H1 (cell line): ENCODE measurements around the gene MYNN. TPM values are rescaled to one million over a fixed set of nuclear protein-coding genes. Genes with fewer than 3 reads are reported as not detected.

Source experiments
- CTCF ChIA-PET: fragments of 300-600 bp; sonication (Branson Sonifier 250); formaldehyde crosslinking; loops from one replicate; lab custom pipeline; 2021; ENCODE audit not compliant: partially characterized antibody; lab: Charles Lee
- POLR2A ChIA-PET: fragments of 300-600 bp; sonication (Branson Sonifier 250); formaldehyde crosslinking; loops from one replicate; lab custom pipeline; 2021; ENCODE audit warnings: inconsistent platforms; ENCODE audit not compliant: partially characterized antibody; lab: Charles Lee
- DNase-seq, 2 experiments: peaks; one replicate each; pipeline versions ENCODE4 v3.0.0 to v3.0.0-alpha.2; 2010 to 2022; ENCODE audit warnings: low spot score in 2 of 2, low read depth in 1 of 2, mixed read lengths in 1 of 2
- FAIRE-seq: peaks from 2 replicates; lab custom pipeline; 2011; peaks lifted over from hg19 to GRCh38; lab: Jason Lieb, UNC
- H2AFZ ChIP-seq: 2 replicates; pipeline ENCODE4 v1.8.1; 2012; ENCODE audit warnings: low read length, inconsistent platforms
- H2AK5ac ChIP-seq: 2 replicates; pipeline ENCODE4 v1.6.1; 2013; ENCODE audit warnings: low read depth, low read length
- H2BK120ac ChIP-seq: replicated peaks from 2 replicates; pipeline ENCODE3; 2013; ENCODE audit warnings: low read depth, low read length, inconsistent platforms
- H2BK12ac ChIP-seq: 2 replicates; pipeline ENCODE4 v1.6.1; 2013; ENCODE audit warnings: low read depth, low read length
- H2BK15ac ChIP-seq: 2 replicates; pipeline ENCODE4 v1.6.1; 2013; ENCODE audit warnings: low read length
- H2BK20ac ChIP-seq: 2 replicates; pipeline ENCODE4 v1.6.1; 2013; ENCODE audit warnings: low read length
- H2BK5ac ChIP-seq: 2 replicates; pipeline ENCODE4 v1.6.1; 2013; ENCODE audit warnings: low read depth, low read length
- H3K14ac ChIP-seq: 2 replicates; pipeline ENCODE4 v1.6.1; 2013; ENCODE audit warnings: inconsistent platforms; ENCODE audit not compliant: insufficient read length
- H3K18ac ChIP-seq: 2 replicates; pipeline ENCODE4 v1.6.1; 2013; ENCODE audit warnings: low read length; ENCODE audit errors: extremely low read depth
- H3K23ac ChIP-seq: 2 replicates; pipeline ENCODE4 v1.6.1; 2013; ENCODE audit warnings: inconsistent platforms; ENCODE audit not compliant: insufficient read length
- H3K23me2 ChIP-seq: 2 replicates; pipeline ENCODE4 v1.6.1; 2013; ENCODE audit warnings: low read depth, low read length
- H3K27ac ChIP-seq: 2 replicates; pipeline ENCODE4 v1.6.1; 2011; ENCODE audit warnings: low read depth, low read length, inconsistent platforms
- H3K27me3 ChIP-seq, 4 experiments: replicated peaks in 1 of 4; 1 replicate in 1 of 4; 2 replicates in 3 of 4; pipeline versions ENCODE4 v1.6.1 to v1.8.1; 2011 to 2013; ENCODE audit warnings: low read length in 3 of 4, mild to moderate bottlenecking in 3 of 4, inconsistent platforms in 2 of 4, mixed read lengths in 2 of 4, moderate library complexity in 1 of 4; ENCODE audit not compliant: control insufficient read depth in 3 of 4, insufficient read depth in 3 of 4; ENCODE audit errors: extremely low read depth in 1 of 4
- H3K36me3 ChIP-seq, 4 experiments: 2 replicates each; pipeline versions ENCODE4 v1.6.1 to v1.8.1; 2011 to 2013; ENCODE audit warnings: mild to moderate bottlenecking in 4 of 4, low read length in 3 of 4, moderate library complexity in 2 of 4, control low read depth in 1 of 4, inconsistent platforms in 1 of 4; ENCODE audit not compliant: insufficient read depth in 4 of 4, control insufficient read depth in 2 of 4
- H3K4ac ChIP-seq: replicated peaks from 2 replicates; pipeline ENCODE3; 2013; ENCODE audit warnings: low read length, low read depth, mixed read lengths, inconsistent platforms; ENCODE audit not compliant: insufficient read length
- H3K4me1 ChIP-seq, 4 experiments: replicated peaks in 1 of 4; 1 replicate in 1 of 4; 2 replicates in 3 of 4; pipeline versions ENCODE4 v1.6.1 to v1.8.1; 2011 to 2013; ENCODE audit warnings: low read length in 3 of 4, inconsistent platforms in 2 of 4, mixed read lengths in 1 of 4; ENCODE audit not compliant: insufficient read depth in 4 of 4, control insufficient read depth in 3 of 4
- H3K4me2 ChIP-seq, 2 experiments: 2 replicates each; pipeline versions ENCODE4 v1.6.1 to v1.8.1; 2011 to 2013; ENCODE audit warnings: low read depth in 2 of 2, low read length in 2 of 2, control low read depth in 1 of 2, inconsistent platforms in 1 of 2, mild to moderate bottlenecking in 1 of 2; ENCODE audit not compliant: insufficient read depth in 1 of 2
- H3K4me3 ChIP-seq, 4 experiments: fragments of 200-600, 300-600 bp in 1 of 4; sonication (generic), shearing (Covaris generic), sonication (Bioruptor Twin) in 1 of 4; 2 replicates each; pipeline versions ENCODE4 v1.5.1 to v1.8.1; 2011 to 2016; ENCODE audit warnings: low read length in 4 of 4, low read depth in 3 of 4, control low read depth in 2 of 4, inconsistent platforms in 2 of 4, mild to moderate bottlenecking in 2 of 4, mixed read lengths in 1 of 4, moderate library complexity in 1 of 4; ENCODE audit not compliant: insufficient read depth in 2 of 4; ENCODE audit errors: extremely low read depth in 1 of 4
- H3K56ac ChIP-seq: replicated peaks from 2 replicates; pipeline ENCODE3; 2013; ENCODE audit warnings: low read depth, mild to moderate bottlenecking, mixed read lengths, low read length, inconsistent platforms; ENCODE audit not compliant: insufficient read length
- H3K79me1 ChIP-seq: 2 replicates; pipeline ENCODE4 v1.6.1; 2013; ENCODE audit warnings: low read depth, low read length, control low read depth
- H3K79me2 ChIP-seq, 2 experiments: 2 replicates each; pipeline versions ENCODE4 v1.6.1 to v1.8.1; 2012 to 2013; ENCODE audit warnings: low read length in 2 of 2, mild to moderate bottlenecking in 2 of 2, inconsistent platforms in 1 of 2; ENCODE audit not compliant: insufficient read depth in 2 of 2, control insufficient read depth in 1 of 2
- H3K9ac ChIP-seq, 4 experiments: replicated peaks in 1 of 4; 1 replicate in 1 of 4; 2 replicates in 3 of 4; pipeline versions ENCODE4 v1.6.1 to v1.8.1; 2011 to 2013; ENCODE audit warnings: low read depth in 3 of 4, low read length in 3 of 4, control low read depth in 2 of 4, mild to moderate bottlenecking in 2 of 4, moderate library complexity in 2 of 4, inconsistent platforms in 1 of 4; ENCODE audit errors: extremely low read depth in 1 of 4
- H3K9me3 ChIP-seq, 2 experiments: 2 replicates each; pipeline versions ENCODE4 v1.6.1 to v1.8.1; 2012 to 2013; ENCODE audit warnings: mild to moderate bottlenecking in 2 of 2, moderate library complexity in 2 of 2, control low read depth in 1 of 2, inconsistent platforms in 1 of 2, low read depth in 1 of 2, low read length in 1 of 2, mixed read lengths in 1 of 2; ENCODE audit not compliant: insufficient read depth in 2 of 2
- H4K20me1 ChIP-seq, 2 experiments: replicated peaks in 1 of 2; 2 replicates each; pipeline versions ENCODE3 to v1.8.1; 2011 to 2013; ENCODE audit warnings: inconsistent platforms in 2 of 2, low read length in 2 of 2, mild to moderate bottlenecking in 1 of 2; ENCODE audit not compliant: insufficient read depth in 2 of 2, control insufficient read depth in 1 of 2
- H4K5ac ChIP-seq: 2 replicates; pipeline ENCODE4 v1.6.1; 2013; ENCODE audit warnings: low read length, low read depth, mixed read lengths, inconsistent platforms; ENCODE audit not compliant: insufficient read length
- H4K8ac ChIP-seq: 2 replicates; pipeline ENCODE4 v1.8.0; 2013; ENCODE audit warnings: mild to moderate bottlenecking, moderate library complexity, low read length, inconsistent platforms; ENCODE audit not compliant: insufficient read depth; ENCODE audit errors: extremely low read depth
- H4K91ac ChIP-seq: replicated peaks from 2 replicates; pipeline ENCODE3; 2013; ENCODE audit warnings: low read length, mixed read lengths, inconsistent platforms; ENCODE audit not compliant: insufficient read length
- BACH1 ChIP-seq: IDR thresholded peaks from 2 replicates; pipeline ENCODE4 v1.6.1; 2012; ENCODE audit warnings: low read length, improper control_type of control experiment
- CBX5 ChIP-seq: fragments of 300-800, 300-1000 bp; sonication (generic); IDR thresholded peaks from 2 replicates; pipeline ENCODE4 v1.7.1; 2016; ENCODE audit warnings: antibody characterized with exemption, low read length, low read depth
- CHD1 ChIP-seq: IDR thresholded peaks from 2 replicates; pipeline ENCODE4 v1.6.1; 2012; ENCODE audit warnings: low read depth, low read length, improper control_type of control experiment
- CTBP2 ChIP-seq: IDR thresholded peaks from 2 replicates; pipeline ENCODE4 v1.7.0; 2011; ENCODE audit warnings: borderline replicate concordance, mild to moderate bottlenecking, moderate library complexity, mixed read lengths, low read length; ENCODE audit not compliant: insufficient read depth, insufficient read length
- EP300 ChIP-seq, 2 experiments: IDR thresholded peaks; 1 replicate in 1 of 2; 2 replicates in 1 of 2; pipeline ENCODE4 v1.6.1; 2011 to 2012; ENCODE audit warnings: low read depth in 2 of 2, low read length in 2 of 2, mild to moderate bottlenecking in 2 of 2, borderline replicate concordance in 1 of 2, inconsistent platforms in 1 of 2, moderate library complexity in 1 of 2
- POLR2AphosphoS5 ChIP-seq: IDR thresholded peaks from 2 replicates; pipeline ENCODE4 v1.6.1; 2011; ENCODE audit warnings: low read depth, low read length
- POU5F1 ChIP-seq: IDR thresholded peaks from 2 replicates; pipeline ENCODE4 v1.6.1; 2011; ENCODE audit warnings: low read depth, mild to moderate bottlenecking, low read length, moderate library complexity
- RFX5 ChIP-seq: IDR thresholded peaks from 2 replicates; pipeline ENCODE4 v1.6.1; 2011; ENCODE audit warnings: low read depth, low read length, improper control_type of control experiment, borderline replicate concordance
- SAP30 ChIP-seq: fragments of 300-600 bp; sonication (generic); IDR thresholded peaks from 2 replicates; pipeline ENCODE4 v1.7.1; 2012; ENCODE audit warnings: low read length, moderate library complexity, mild to moderate bottlenecking, inconsistent platforms; ENCODE audit not compliant: insufficient read depth, insufficient replicate concordance
- SIX5 ChIP-seq: IDR thresholded peaks from 2 replicates; pipeline ENCODE4 v1.6.1; 2011; ENCODE audit warnings: mild to moderate bottlenecking, low read depth, low read length
- SP4 ChIP-seq: IDR thresholded peaks from 2 replicates; pipeline ENCODE4 v1.6.1; 2012; ENCODE audit warnings: low read length, inconsistent platforms
- SUZ12 ChIP-seq: fragments of 200-600 bp; sonication (generic); IDR thresholded peaks from 2 replicates; pipeline ENCODE4 v1.6.1; 2012; ENCODE audit warnings: mild to moderate bottlenecking, inconsistent platforms, low read length, moderate library complexity, mixed read lengths
- ZNF274 ChIP-seq: IDR thresholded peaks from 2 replicates; pipeline ENCODE4 v1.7.0; 2012; ENCODE audit warnings: low read length, borderline replicate concordance; ENCODE audit errors: extremely low read depth
- WGBS, 2 experiments: shearing (Covaris generic) in 1 of 2; methylation state at CpG; one replicate each; pipeline versions ENCODE4 v1.1.6 to v1.1.7; 2013 to 2015; ENCODE audit warnings: low lambda C conversion rate in 2 of 2, mixed read lengths in 2 of 2, inconsistent platforms in 1 of 2, low coverage in 1 of 2, missing lambda C conversion rate in 1 of 2; ENCODE audit not compliant: insufficient replicate concordance in 2 of 2, insufficient coverage in 1 of 2, insufficient read length in 1 of 2; ENCODE audit errors: extremely low coverage in 1 of 2, missing lambda C conversion rate in 1 of 2; 5-methylcytosine and 5-hydroxymethylcytosine counted together
- polyA plus RNA-seq, 7 experiments: library from polyadenylated mRNA; depleted of rRNA in 3 of 7; stranded (reverse) in 5 of 7; unstranded in 2 of 7; fragments of >200 nt in 5 of 7; fragments of 200-250 nt in 2 of 7; gene quantifications; 1 replicate in 5 of 7; 2 replicates in 1 of 7; 4 replicates in 1 of 7; pipeline versions ENCODE4 v1.2.1 to v1.2.3, GENCODE V29; 2011 to 2013; ENCODE audit warnings: missing spikeins in 2 of 7, mixed read lengths in 2 of 7
- total RNA-seq: library from RNA; stranded (reverse); fragmentation: NEBNext Ultra II Directional; extraction: Animal tissue kit (Norgen Biotek cat#: 25700); gene quantifications from 2 replicates; pipeline ENCODE4 v1.2.1, GENCODE V29; 2021

Gene MYNN
- total and polyA plus RNA-seq, 2 of the 8 experiments (the other 6 are each of a cell fraction or from before 2014, with no cell fraction given): 7.3 to 15.2 TPM

DNA sequence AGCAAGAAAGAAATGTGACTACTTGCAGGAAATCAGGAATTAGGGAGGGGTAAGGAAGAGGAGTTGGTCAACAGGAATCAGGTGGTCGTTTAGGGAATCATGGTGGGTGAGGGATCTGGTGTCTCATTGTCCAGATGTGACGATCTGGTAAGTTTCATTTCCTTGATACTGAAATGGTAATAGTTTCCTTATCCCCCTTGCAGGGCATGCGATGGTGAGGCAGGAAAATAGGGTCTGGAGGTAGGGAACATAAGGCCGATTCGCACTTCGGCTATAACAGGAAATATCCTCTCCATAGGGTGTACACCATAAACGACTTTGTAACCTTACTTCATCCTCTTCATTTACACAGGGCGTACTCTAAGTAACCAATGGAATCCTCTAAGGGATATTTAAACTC lies 40.1 kb downstream of the MYNN start:
- Histone ChIP-seq H2BK12ac (peak overlapping the region; percentile 86; the same call in 1 of the 2 replicates), H3K9ac (no peak overlapping the region; a peak in 1 of 7 replicates), H3K4me2 (peak overlapping the region; percentile 79 to 93), H4K5ac (no peak overlapping the region), H2BK120ac (no peak overlapping the region), H4K8ac (no peak overlapping the region), H3K14ac (no peak overlapping the region), H3K4ac (no peak overlapping the region), H2AK5ac (no peak overlapping the region), H3K23ac (no peak overlapping the region), H3K79me1 (no peaks in the 10 kb centered on the region), H3K79me2 (no peaks in the 10 kb centered on the region), H2BK20ac (peak overlapping the region; percentile 66; the same call in 1 of the 2 replicates), H3K23me2 (peaks cover 4% of the 10 kb centered on the region; the same call in 1 of the 2 replicates), H3K56ac (no peak overlapping the region), H4K20me1 (no peaks in the 10 kb centered on the region), H3K36me3 (no peaks in the 10 kb centered on the region), H3K27ac (no peak overlapping the region), H2BK5ac (no peak overlapping the region; the same call in 1 of the 2 replicates), H3K9me3 (no peaks in the 10 kb centered on the region; a peak in 1 of 4 replicates), H3K27me3 (peaks cover 0 to 7% (median 4%) of the 10 kb centered on the region in 4 experiments; a peak in 6 of 7 replicates), H3K18ac (peak overlapping the region; percentile 92; the same call in 1 of the 2 replicates), H3K4me3 (peak overlapping the region; percentile 54 to 73 (median 68); a peak in 7 of 8 replicates), H2AFZ (peak overlapping the region; percentile 88), H4K91ac (no peak overlapping the region), H2BK15ac (peak overlapping the region; percentile 20), H3K4me1 (peaks cover 7 to 20% (median 10%) of the 10 kb centered on the region in 4 experiments; a peak in 6 of 7 replicates)
- FAIRE-seq (no peak), DNase-seq (no peak)
- ChIA-PET POLR2A (interaction anchor here (1.2 kb wide), 1 partner anchor 153 kb away, joined by 5 read pairs; the partner anchor contains the start of gene SEC62), CTCF (interaction anchor here (0.6 to 3.0 kb wide), 5 partner anchors 9 to 93 kb away, joined by 3 to 11 read pairs (median 3); partner anchors contain the start of gene TERC)
- WGBS, 2 experiments: 68% methylated on average over 8 of the region's 8 CpGs; no CpG with 5 or more reads in 1 of the 2 experiments
- TF ChIP-seq CHD1 (no peak), CBX5 (no peak), POU5F1 (no peak), ZNF274 (no peak), SAP30 (no peak), SP4 (no peak), POLR2AphosphoS5 (no peak), RFX5 (no peak), EP300 (IDR thresholded peaks at IDR 0.05; ENCODE audit: borderline replicate concordance in 1 of 2, low read depth in 2 of 2, low read length in 2 of 2) (no peak), SUZ12 (no peak), BACH1 (no peak), SIX5 (no peak), CTBP2 (no peak)
